ENCODE data around the gene HS3ST4. TPM values are rescaled to one million over a fixed set of nuclear protein-coding genes. Genes with fewer than 3 reads are reported as not detected.

Gene HS3ST4
- total and polyA plus RNA-seq, 10 of the 15 experiments (the other 5 are each of a cell fraction or from before 2014, with no cell fraction given) = 0.05 TPM; not detected in 9

GRCh38 chr16:25893332-25893731 lies 201.6 kb downstream of the HS3ST4 start:
- 14% methylated on average over 3 of the region's 3 CpGs for WGBS (ENCODE audit: insufficient coverage, insufficient replicate concordance, low lambda C conversion rate, missing lambda C conversion rate)
- Histone ChIP-seq H3K27ac (ENCODE audit: control insufficient read depth, insufficient read depth) (no peak overlapping the region), H3K27me3 (replicated peaks in 1 of 2; ENCODE audit: control insufficient read depth in 2 of 2, insufficient read depth in 2 of 2, low read length in 1 of 2) (no peaks in the 10 kb centered on the region), H2AFZ (ENCODE audit: control insufficient read depth, low read depth, low read length) (no peak overlapping the region), H3K79me2 (ENCODE audit: control insufficient read depth, insufficient read depth, low read length) (no peaks in the 10 kb centered on the region), H3K36me3 (ENCODE audit: control insufficient read depth in 2 of 2, insufficient read depth in 2 of 2, low read length in 1 of 2) (no peaks in the 10 kb centered on the region), H3K4me2 (ENCODE audit: control insufficient read depth, insufficient read depth) (no peak overlapping the region), H3K4me1 (ENCODE audit: control insufficient read depth, insufficient read depth, low read length) (no peaks in the 10 kb centered on the region), H3K4me3 (no peak overlapping the region), H3K9ac (ENCODE audit: control insufficient read depth, insufficient read depth, low read length) (no peak overlapping the region), H4K20me1 (ENCODE audit: control insufficient read depth, insufficient read depth) (no peaks in the 10 kb centered on the region), H3K9me3 (replicated peaks; ENCODE audit: control insufficient read depth, insufficient read depth, low read length) (no peaks in the 10 kb centered on the region)
- CTCF ChIA-PET = no interaction called here
- SMC1A ChIA-PET (ENCODE audit: uncharacterized antibody, unreplicated experiment) = no interaction called here
- in situ Hi-C loops (cut with MboI) = no loop called here
- no TSS peak for BruUV-seq (replicated peaks)
- DNase-seq (ENCODE audit: low read depth, low spot score) (no peak), ATAC-seq (no peak), FAIRE-seq (no peak)
- RAD21 ChIA-PET (ENCODE audit: unreplicated experiment) = no interaction called here
- TF ChIP-seq NR2C2 (IDR thresholded peaks at IDR 0.05; ENCODE audit: borderline replicate concordance, control insufficient read depth, insufficient read length, low read depth) (no peak), ZBTB33 (IDR thresholded peaks at IDR 0.05) (no peak), NFIC (IDR thresholded peaks at IDR 0.05; ENCODE audit: low read depth, low read length) (no peak), MTA3 (IDR thresholded peaks at IDR 0.05; ENCODE audit: borderline replicate concordance, low read length) (no peak), TAF1 (IDR thresholded peaks at IDR 0.05; ENCODE audit: borderline replicate concordance, low read depth, low read length) (no peak), ZNF384 (IDR thresholded peaks at IDR 0.05; ENCODE audit: borderline replicate concordance, low read depth, low read length) (no peak), NFXL1 (IDR thresholded peaks at IDR 0.05; ENCODE audit: borderline replicate concordance) (no peak), ZSCAN29 (IDR thresholded peaks at IDR 0.05) (no peak), SMAD1 (IDR thresholded peaks at IDR 0.05; ENCODE audit: low read depth, partially characterized antibody) (no peak), SUPT20H (IDR thresholded peaks at IDR 0.05; ENCODE audit: borderline replicate concordance, control insufficient read depth, low read depth, low read length) (no peak), FOXK2 (IDR thresholded peaks at IDR 0.05) (no peak), PAX8 (IDR thresholded peaks at IDR 0.05) (no peak)
- TF ChIP-seq, protein P1, sequence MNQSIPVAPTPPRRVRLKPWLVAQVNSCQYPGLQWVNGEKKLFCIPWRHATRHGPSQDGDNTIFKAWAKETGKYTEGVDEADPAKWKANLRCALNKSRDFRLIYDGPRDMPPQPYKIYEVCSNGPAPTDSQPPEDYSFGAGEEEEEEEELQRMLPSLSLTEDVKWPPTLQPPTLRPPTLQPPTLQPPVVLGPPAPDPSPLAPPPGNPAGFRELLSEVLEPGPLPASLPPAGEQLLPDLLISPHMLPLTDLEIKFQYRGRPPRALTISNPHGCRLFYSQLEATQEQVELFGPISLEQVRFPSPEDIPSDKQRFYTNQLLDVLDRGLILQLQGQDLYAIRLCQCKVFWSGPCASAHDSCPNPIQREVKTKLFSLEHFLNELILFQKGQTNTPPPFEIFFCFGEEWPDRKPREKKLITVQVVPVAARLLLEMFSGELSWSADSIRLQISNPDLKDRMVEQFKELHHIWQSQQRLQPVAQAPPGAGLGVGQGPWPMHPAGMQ (IDR thresholded peaks at IDR 0.05; ENCODE audit: borderline replicate concordance) = no peak
- intact Hi-C loops (cut with micrococcal nuclease; ENCODE audit: unreplicated experiment) = no loop called here
- POLR2A ChIA-PET = no interaction called here

Data from GM12878 (cell line).